B cell (primary cell): Measurements from ENCODE around the gene BHLHE23. TPM values are rescaled to one million over a fixed set of nuclear protein-coding genes. Genes with fewer than 3 reads are reported as not detected.

Experiments used
- ATAC-seq: fragments of 200-7000 bp; cut with Tn5 transposase; one replicate; pipeline ENCODE4 v1.10.0; 2021; ENCODE audit warnings: low read depth, mild to moderate bottlenecking, moderate number of reproducible peaks, moderate library complexity
- CTCF ChIA-PET: fragments of 350-600 bp; sonication (Branson Sonifier 250); formaldehyde crosslinking; loops from one replicate; lab custom pipeline; 2021; ENCODE audit warnings: antibody characterized with exemption, inconsistent platforms; lab: Charles Lee
- POLR2A ChIA-PET: fragments of 350-600 bp; sonication (Branson Sonifier 250); formaldehyde crosslinking; loops from one replicate; lab custom pipeline; 2021; ENCODE audit warnings: antibody characterized with exemption; lab: Charles Lee
- DNase-seq: peaks from one replicate; pipeline ENCODE4 v3.0.0; 2013
- H2AFZ ChIP-seq: 2 replicates; pipeline ENCODE4 v1.6.1; 2012; ENCODE audit warnings: mild to moderate bottlenecking, low read depth, low read length; ENCODE audit not compliant: insufficient read depth, poor library complexity, severe bottlenecking
- H3K27ac ChIP-seq, 2 donors: 1 replicate in 1 of 2; 2 replicates in 1 of 2; pipeline ENCODE4 v1.5.1; 2012 to 2013; ENCODE audit warnings: low read length in 2 of 2, mild to moderate bottlenecking in 2 of 2, moderate library complexity in 1 of 2
- H3K27me3 ChIP-seq, 4 experiments: fragments of 200-600 bp in 1 of 4; sonication (generic) in 1 of 4; replicated peaks in 1 of 4; 1 replicate in 2 of 4; 2 replicates in 2 of 4; pipeline versions ENCODE4 v1.6.1 to v1.7.0; 2013 to 2016; ENCODE audit warnings: low read length in 3 of 4, mild to moderate bottlenecking in 2 of 4, mixed read lengths in 1 of 4, moderate library complexity in 1 of 4; ENCODE audit not compliant: insufficient read depth in 4 of 4, control insufficient read depth in 3 of 4; ENCODE audit errors: control extremely low read depth in 1 of 4
- H3K36me3 ChIP-seq, 2 experiments: replicated peaks in 1 of 2; 1 replicate in 1 of 2; 2 replicates in 1 of 2; pipeline versions ENCODE4 v1.6.1 to v1.7.1; 2013; ENCODE audit warnings: low read length in 1 of 2; ENCODE audit not compliant: insufficient read depth in 2 of 2, control insufficient read depth in 1 of 2; ENCODE audit errors: control extremely low read depth in 1 of 2, extremely low read depth in 1 of 2
- H3K4me1 ChIP-seq, 2 donors: fragments of 200-600 bp in 1 of 2; sonication (generic) in 1 of 2; 1 replicate in 1 of 2; 2 replicates in 1 of 2; pipeline versions ENCODE4 v1.5.1 to v1.6.1; 2013 to 2017; ENCODE audit warnings: low read length in 2 of 2; ENCODE audit not compliant: control insufficient read depth in 2 of 2, insufficient read depth in 2 of 2
- H3K4me2 ChIP-seq: replicated peaks from 2 replicates; pipeline ENCODE3; 2012; ENCODE audit warnings: mild to moderate bottlenecking, low read depth, low read length; ENCODE audit not compliant: poor library complexity, severe bottlenecking
- H3K4me3 ChIP-seq, 5 experiments: fragments of 200-600 bp in 1 of 5; sonication (generic) in 1 of 5; 1 replicate in 3 of 5; 2 replicates in 2 of 5; pipeline versions ENCODE4 v1.5.1 to v1.7.0; 2011 to 2016; ENCODE audit warnings: low read length in 4 of 5, mild to moderate bottlenecking in 4 of 5, low read depth in 2 of 5, control low read depth in 1 of 5, moderate library complexity in 1 of 5; ENCODE audit not compliant: insufficient read depth in 1 of 5; ENCODE audit errors: control extremely low read depth in 1 of 5, extremely low read depth in 1 of 5
- H3K79me2 ChIP-seq: fragments of 200-600 bp; sonication (generic); one replicate; pipeline ENCODE4 v1.6.0; 2016; ENCODE audit warnings: low read length; ENCODE audit not compliant: control insufficient read depth, insufficient read depth
- H3K9ac ChIP-seq: fragments of 200-600 bp; sonication (generic); 2 replicates; pipeline ENCODE4 v1.6.1; 2017; ENCODE audit warnings: mild to moderate bottlenecking, low read length, moderate library complexity
- H3K9me3 ChIP-seq, 3 donors: one replicate each; pipeline versions ENCODE4 v1.6.1 to v1.7.1; 2013; ENCODE audit warnings: low read length in 2 of 3; ENCODE audit not compliant: control insufficient read depth in 2 of 3, insufficient read depth in 1 of 3; ENCODE audit errors: control extremely low read depth in 1 of 3
- H4K20me1 ChIP-seq: 2 replicates; pipeline ENCODE4 v1.6.0; 2012; ENCODE audit warnings: mild to moderate bottlenecking, low read length; ENCODE audit not compliant: insufficient read depth, control insufficient read depth, poor library complexity, severe bottlenecking
- H3K27ac Mint-ChIP-seq: one replicate; pipeline ENCODE4 v1.8.0; 2021; ENCODE audit warnings: mixed read lengths
- H3K27me3 Mint-ChIP-seq: one replicate; pipeline ENCODE4 v1.8.0; 2021; ENCODE audit warnings: mixed read lengths
- H3K4me1 Mint-ChIP-seq: one replicate; pipeline ENCODE4 v1.8.0; 2021; ENCODE audit warnings: mixed read lengths
- H3K4me3 Mint-ChIP-seq: one replicate; pipeline ENCODE4 v1.8.0; 2021; ENCODE audit warnings: mixed read lengths
- H3K9me3 Mint-ChIP-seq: one replicate; pipeline ENCODE4 v1.8.0; 2022; ENCODE audit warnings: mixed read lengths; ENCODE audit not compliant: insufficient read depth
- CTCF ChIP-seq: fragments of 200-600 bp; IDR thresholded peaks from one replicate; pipeline ENCODE4 v1.8.0; 2022; ENCODE audit warnings: antibody characterized with exemption, mild to moderate bottlenecking
- EZH2 ChIP-seq: IDR thresholded peaks from 2 replicates; pipeline ENCODE4 v1.6.1; 2012; ENCODE audit warnings: borderline replicate concordance, low read depth, mild to moderate bottlenecking, moderate library complexity, low read length; ENCODE audit not compliant: insufficient read depth, poor library complexity, severe bottlenecking
- WGBS: methylation state at CpG from one replicate; pipeline ENCODE4 v1.1.5; 2013; ENCODE audit warnings: missing lambda C conversion rate; ENCODE audit not compliant: insufficient coverage; 5-methylcytosine and 5-hydroxymethylcytosine counted together
- intact Hi-C: fragments of 100-400 bp; cut with micrococcal nuclease; formaldehyde crosslinking; loops from one replicate; pipeline ENCODE4 v1.10.0; 2022
- polyA plus RNA-seq: library from polyadenylated mRNA; depleted of rRNA; stranded (reverse); fragments of >200 nt; gene quantifications from 2 replicates; pipeline ENCODE4 v1.2.3, GENCODE V29; 2012
- total RNA-seq, 2 donors: library from RNA; stranded (reverse); fragments of 120-200 nt in 1 of 2; gene quantifications; 1 replicate in 1 of 2; 2 replicates in 1 of 2; pipeline versions ENCODE4 v1.2.3 to v1.2.4, GENCODE V29; 2013 to 2022

The BHLHE23 gene
- total and polyA plus RNA-seq, 2 donors (not counting 1 experiment from before 2014, with no cell fraction given), result not detected

- DNase-seq (peak; percentile 96), ATAC-seq (peak; percentile 79)
- WGBS, result 15% methylated on average over 37 of the region's 38 CpGs
- Mint-ChIP-seq H3K4me3 (peak overlapping the region; percentile 88), H3K27ac (peak overlapping the region; percentile 91), H3K4me1 (peaks cover 51% of the 10 kb centered on the region), H3K27me3 (peaks cover 47% of the 10 kb centered on the region), H3K9me3 (no peaks in the 10 kb centered on the region)
- TF ChIP-seq EZH2 (no peak), CTCF (no peak)
- ChIA-PET CTCF (interaction anchor here (0.7 to 1.6 kb wide), 7 partner anchors 10 to 182 kb away, joined by 3 to 4 read pairs (median 3); partner anchors contain the start of gene MRGBP), POLR2A (interaction anchor here (0.8 to 1.4 kb wide), 5 partner anchors 23 to 543 kb away, joined by 3 to 8 read pairs (median 3); partner anchors contain the start of gene PPDPF)
- no peak overlapping the region for H3K27ac ChIP-seq
- intact Hi-C loops, result loop anchor here (1.0 to 5.0 kb wide), 3 partner anchors 24 to 856 kb away; partner anchors contain the start of gene LSM14B
- H3K36me3 ChIP-seq, result no peaks in the 10 kb centered on the region
- H4K20me1 ChIP-seq, result peaks cover 7% of the 10 kb centered on the region
- H3K4me3 ChIP-seq, result peak overlapping the region in 4 of 5 experiments; percentile 12 to 54 (median 35)
- H2AFZ ChIP-seq, result peak overlapping the region; percentile 65
- H3K4me2 ChIP-seq, result peak overlapping the region; percentile 86
- H3K4me1 ChIP-seq, result peaks cover 63 to 64% of the 10 kb centered on the region in 2 donors
- H3K79me2 ChIP-seq, result no peaks in the 10 kb centered on the region
- H3K27me3 ChIP-seq, result peaks cover 0 to 95% (median 53%) of the 10 kb centered on the region in 4 experiments
- H3K9ac ChIP-seq, result peak overlapping the region; percentile 54
- H3K9me3 ChIP-seq, result peaks cover 0 to 37% (median 0%) of the 10 kb centered on the region in 3 donors
These were observed 28.9 kb downstream of the BHLHE23 start for GRCh38 chr20:62977613-62978560.
